B cell (primary cell): ENCODE data around the gene PDC.
"Not testable (repeated sequence)": the region's sequence is repeated elsewhere in the genome, so short reads cannot be mapped to it uniquely, and the experiment has no call there.

ENCODE experiments used
- EZH2 ChIP-seq: IDR thresholded peaks from 2 replicates; pipeline ENCODE4 v1.6.1; 2012; ENCODE audit warnings: borderline replicate concordance, low read depth, mild to moderate bottlenecking, moderate library complexity, low read length; ENCODE audit not compliant: insufficient read depth, poor library complexity, severe bottlenecking
- TF ChIP-seq, protein P1 (sequence below): fragments of 200-600 bp; IDR thresholded peaks from one replicate; pipeline ENCODE4 v1.8.0; 2022; ENCODE audit warnings: antibody characterized with exemption, mild to moderate bottlenecking

DNA sequence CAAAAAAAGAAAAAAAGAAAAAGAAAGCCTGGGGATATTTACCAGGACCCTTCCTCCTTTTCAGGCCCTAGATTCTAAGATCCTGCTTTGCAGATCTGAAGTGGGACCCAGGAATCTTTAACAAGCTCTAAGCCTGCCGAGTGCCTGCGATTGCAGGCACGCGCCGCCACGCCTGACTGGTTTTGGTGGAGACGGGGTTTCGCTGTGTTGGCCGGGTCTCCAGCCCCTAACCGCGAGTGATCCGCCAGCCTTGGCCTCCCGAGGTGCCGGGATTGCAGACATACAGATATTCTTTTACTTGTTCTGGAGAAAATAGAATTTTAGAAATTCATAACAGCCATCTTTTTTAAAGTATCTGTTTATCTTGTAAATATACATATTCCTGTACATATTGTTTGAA is 1.8 kb downstream of the PDC start:
- TF ChIP-seq, protein P1, sequence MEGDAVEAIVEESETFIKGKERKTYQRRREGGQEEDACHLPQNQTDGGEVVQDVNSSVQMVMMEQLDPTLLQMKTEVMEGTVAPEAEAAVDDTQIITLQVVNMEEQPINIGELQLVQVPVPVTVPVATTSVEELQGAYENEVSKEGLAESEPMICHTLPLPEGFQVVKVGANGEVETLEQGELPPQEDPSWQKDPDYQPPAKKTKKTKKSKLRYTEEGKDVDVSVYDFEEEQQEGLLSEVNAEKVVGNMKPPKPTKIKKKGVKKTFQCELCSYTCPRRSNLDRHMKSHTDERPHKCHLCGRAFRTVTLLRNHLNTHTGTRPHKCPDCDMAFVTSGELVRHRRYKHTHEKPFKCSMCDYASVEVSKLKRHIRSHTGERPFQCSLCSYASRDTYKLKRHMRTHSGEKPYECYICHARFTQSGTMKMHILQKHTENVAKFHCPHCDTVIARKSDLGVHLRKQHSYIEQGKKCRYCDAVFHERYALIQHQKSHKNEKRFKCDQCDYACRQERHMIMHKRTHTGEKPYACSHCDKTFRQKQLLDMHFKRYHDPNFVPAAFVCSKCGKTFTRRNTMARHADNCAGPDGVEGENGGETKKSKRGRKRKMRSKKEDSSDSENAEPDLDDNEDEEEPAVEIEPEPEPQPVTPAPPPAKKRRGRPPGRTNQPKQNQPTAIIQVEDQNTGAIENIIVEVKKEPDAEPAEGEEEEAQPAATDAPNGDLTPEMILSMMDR = not testable (repeated sequence)
- TF ChIP-seq EZH2 = not testable (repeated sequence)
